Neural progenitor cell (in vitro differentiated cells): ENCODE results near the gene USP31. TPM values are rescaled to one million over a fixed set of nuclear protein-coding genes. Genes with fewer than 3 reads are reported as not detected.

Experiments
- DNase-seq: peaks from one replicate; pipeline ENCODE4 v3.0.0-alpha.2; 2016; ENCODE audit warnings: low spot score
- H2AFZ ChIP-seq: fragments of 200-600 bp; sonication (generic); replicated peaks from 2 replicates; pipeline ENCODE4 v1.6.1; 2016; ENCODE audit warnings: antibody characterized with exemption
- H3F3A ChIP-seq: fragments of 200-600 bp; sonication (generic); 2 replicates; pipeline ENCODE4 v1.6.1; 2016; ENCODE audit warnings: antibody characterized with exemption, low read depth
- H3K27ac ChIP-seq: fragments of 200-600 bp; sonication (generic); 2 replicates; pipeline ENCODE4 v1.5.1; 2016; ENCODE audit warnings: mild to moderate bottlenecking
- H3K27me3 ChIP-seq: fragments of 200-600 bp; sonication (generic); 2 replicates; pipeline ENCODE4 v1.6.1; 2016; ENCODE audit warnings: mild to moderate bottlenecking, moderate library complexity
- H3K36me3 ChIP-seq: fragments of 200-600 bp; sonication (generic); 2 replicates; pipeline ENCODE4 v1.5.1; 2016
- H3K4me1 ChIP-seq: fragments of 200-600 bp; sonication (generic); 2 replicates; pipeline ENCODE4 v1.6.1; 2016; ENCODE audit warnings: mixed run types
- H3K4me2 ChIP-seq: fragments of 200-600 bp; sonication (generic); 2 replicates; pipeline ENCODE4 v1.6.1; 2016
- H3K4me3 ChIP-seq: fragments of 200-600 bp; sonication (generic); 2 replicates; pipeline ENCODE4 v1.5.1; 2016
- H3K79me2 ChIP-seq: fragments of 200-600 bp; sonication (generic); 2 replicates; pipeline ENCODE4 v1.6.1; 2016; ENCODE audit warnings: low read depth
- H3K9ac ChIP-seq: fragments of 200-600 bp; sonication (generic); 2 replicates; pipeline ENCODE4 v1.6.1; 2016
- H3K9me3 ChIP-seq: fragments of 200-600 bp; sonication (generic); 2 replicates; pipeline ENCODE4 v1.5.1; 2016; ENCODE audit warnings: low read depth
- H4K20me1 ChIP-seq: fragments of 200-600 bp; sonication (generic); 2 replicates; pipeline ENCODE4 v1.6.1; 2016; ENCODE audit warnings: low read depth
- H3K27ac Mint-ChIP-seq: 3 replicates; pipeline ENCODE4 v1.8.0; 2021; ENCODE audit warnings: mixed read lengths
- H3K27me3 Mint-ChIP-seq: 2 replicates; pipeline ENCODE4 v1.8.0; 2022; ENCODE audit warnings: low read depth, mild to moderate bottlenecking, inconsistent platforms, moderate library complexity, mixed read lengths; ENCODE audit not compliant: insufficient read depth
- H3K36me3 Mint-ChIP-seq: 3 replicates; pipeline ENCODE4 v1.8.0; 2021; ENCODE audit warnings: mixed read lengths
- H3K4me1 Mint-ChIP-seq: 3 replicates; pipeline ENCODE4 v1.8.0; 2021; ENCODE audit warnings: mixed read lengths
- H3K4me3 Mint-ChIP-seq: 3 replicates; pipeline ENCODE4 v1.8.0; 2021; ENCODE audit warnings: mild to moderate bottlenecking, moderate library complexity, mixed read lengths
- H3K9me3 Mint-ChIP-seq: 3 replicates; pipeline ENCODE4 v1.8.0; 2020; ENCODE audit warnings: mixed read lengths
- CTCF ChIP-seq: fragments of 200-600 bp; sonication (generic); IDR thresholded peaks from 2 replicates; pipeline ENCODE4 v1.5.1; 2017; ENCODE audit warnings: antibody characterized with exemption, mild to moderate bottlenecking
- EZH2 ChIP-seq: fragments of 200-600 bp; sonication (generic); IDR thresholded peaks from 2 replicates; pipeline ENCODE4 v1.6.1; 2017; ENCODE audit warnings: antibody characterized with exemption, mild to moderate bottlenecking, moderate library complexity
- EZH2phosphoT487 ChIP-seq: fragments of 200-600 bp; sonication (generic); IDR thresholded peaks from 2 replicates; pipeline ENCODE4 v1.6.1; 2017; ENCODE audit warnings: antibody characterized with exemption
- total RNA-seq: library from RNA; depleted of rRNA; stranded (reverse); fragments of >200 nt; gene quantifications from 2 replicates; pipeline ENCODE4 v1.2.3, GENCODE V29; 2015; ENCODE audit warnings: low replicate concordance

Gene USP31
- total RNA-seq, 1 donor from 2014 or later: 9.0 TPM

- Histone ChIP-seq H3K4me2 (no peak overlapping the region), H3K9me3 (no peaks in the 10 kb centered on the region), H4K20me1 (no peaks in the 10 kb centered on the region), H3K4me1 (no peaks in the 10 kb centered on the region), H3K4me3 (no peak overlapping the region), H2AFZ (no peak overlapping the region), H3K27ac (no peak overlapping the region), H3K9ac (no peak overlapping the region), H3K36me3 (peaks cover 2% of the 10 kb centered on the region), H3K79me2 (no peaks in the 10 kb centered on the region), H3K27me3 (no peaks in the 10 kb centered on the region), H3F3A (no peaks in the 10 kb centered on the region)
- H3K9me3 Mint-ChIP-seq: no peaks in the 10 kb centered on the region
- no peak for DNase-seq
- peaks cover 9% of the 10 kb centered on the region for H3K4me1 Mint-ChIP-seq
- no peak overlapping the region for H3K27ac Mint-ChIP-seq
- H3K36me3 Mint-ChIP-seq: peaks cover 31% of the 10 kb centered on the region
- TF ChIP-seq EZH2 (no peak), EZH2phosphoT487 (no peak), CTCF (no peak)
- H3K4me3 Mint-ChIP-seq: no peak overlapping the region
- no peaks in the 10 kb centered on the region for H3K27me3 Mint-ChIP-seq
These were observed 68.5 kb downstream of the USP31 start for GRCh38 chr16:23080747-23081146.

GRCh38 chr16:23080329-23080728, 68.9 kb downstream of the USP31 start:
- Mint-ChIP-seq H3K4me3 (no peak overlapping the region), H3K36me3 (peaks cover 31% of the 10 kb centered on the region), H3K9me3 (no peaks in the 10 kb centered on the region), H3K4me1 (peaks cover 9% of the 10 kb centered on the region), H3K27ac (no peak overlapping the region), H3K27me3 (no peaks in the 10 kb centered on the region)
- DNase-seq: no peak
- Histone ChIP-seq H3K9me3 (no peaks in the 10 kb centered on the region), H3K27me3 (no peaks in the 10 kb centered on the region), H3K4me2 (no peak overlapping the region), H3K27ac (no peak overlapping the region), H4K20me1 (no peaks in the 10 kb centered on the region), H3K36me3 (peaks cover 2% of the 10 kb centered on the region), H3F3A (no peaks in the 10 kb centered on the region), H3K9ac (no peak overlapping the region), H2AFZ (no peak overlapping the region), H3K79me2 (no peaks in the 10 kb centered on the region), H3K4me3 (no peak overlapping the region), H3K4me1 (no peaks in the 10 kb centered on the region)
- TF ChIP-seq EZH2phosphoT487: no peak
- TF ChIP-seq EZH2: no peak
- no peak for TF ChIP-seq CTCF

GRCh38 chr16:23079675-23080301, 69.5 kb downstream of the USP31 start:
- Mint-ChIP-seq H3K36me3 (peaks cover 35% of the 10 kb centered on the region), H3K4me1 (peaks cover 9% of the 10 kb centered on the region), H3K27ac (no peak overlapping the region)

More at GRCh38 chr16:23079675-23080301, 69.5 kb downstream of the USP31 start:
- Histone ChIP-seq H3K27me3 (no peaks in the 10 kb centered on the region), H3K36me3 (peaks cover 2% of the 10 kb centered on the region), H3K4me2 (no peak overlapping the region), H3K27ac (no peak overlapping the region), H3F3A (no peaks in the 10 kb centered on the region), H3K4me3 (no peak overlapping the region), H3K9me3 (no peaks in the 10 kb centered on the region), H2AFZ (no peak overlapping the region), H3K4me1 (no peaks in the 10 kb centered on the region), H4K20me1 (no peaks in the 10 kb centered on the region), H3K79me2 (no peaks in the 10 kb centered on the region), H3K9ac (no peak overlapping the region)
- no peak for DNase-seq
- Mint-ChIP-seq H3K9me3 (no peaks in the 10 kb centered on the region), H3K27me3 (no peaks in the 10 kb centered on the region), H3K4me3 (no peak overlapping the region)
- TF ChIP-seq CTCF: no peak
- TF ChIP-seq EZH2phosphoT487: no peak
- TF ChIP-seq EZH2: no peak
